DND-41 (cell line): ENCODE data around the gene MBOAT1.
"Not testable (repeated sequence)": the region's sequence is repeated elsewhere in the genome, so short reads cannot be mapped to it uniquely, and the experiment has no call there.

Experiments
- ATAC-seq: fragments of 200-7000 bp; cut with Tn5 transposase; 3 replicates; pipeline ENCODE4 v1.9.1; 2021; ENCODE audit warnings: low read depth; ENCODE audit not compliant: insufficient read depth
- DNase-seq: peaks from one replicate; pipeline ENCODE4 v3.0.0-alpha.2; 2020
- H2AFZ ChIP-seq: 2 replicates; pipeline ENCODE4 v1.6.0; 2012; ENCODE audit warnings: low read depth, low read length
- H3K27ac ChIP-seq: 2 replicates; pipeline ENCODE4 v1.5.1; 2012; ENCODE audit warnings: low read length, inconsistent platforms
- H3K27me3 ChIP-seq: fragments of 200-600 bp; sonication (generic); 2 replicates; pipeline ENCODE4 v1.6.0; 2012; ENCODE audit warnings: low read length, mild to moderate bottlenecking, inconsistent platforms; ENCODE audit not compliant: insufficient read depth, poor library complexity
- H3K36me3 ChIP-seq: 2 replicates; pipeline ENCODE4 v1.5.1; 2012; ENCODE audit warnings: low read length, inconsistent platforms; ENCODE audit not compliant: insufficient read depth
- H3K4me1 ChIP-seq: 2 replicates; pipeline ENCODE4 v1.5.1; 2012; ENCODE audit warnings: mild to moderate bottlenecking, low read length; ENCODE audit not compliant: insufficient read depth
- H3K4me2 ChIP-seq: 2 replicates; pipeline ENCODE4 v1.6.0; 2012; ENCODE audit warnings: mild to moderate bottlenecking, moderate library complexity, low read length, inconsistent platforms; ENCODE audit not compliant: insufficient read depth
- H3K4me3 ChIP-seq, 2 experiments: fragments of 200-600 bp in 1 of 2; shearing (Covaris generic) in 1 of 2; 2 replicates each; pipeline ENCODE4 v1.5.1; 2012 to 2016; ENCODE audit warnings: inconsistent platforms in 2 of 2, low read length in 2 of 2, mild to moderate bottlenecking in 2 of 2, low read depth in 1 of 2, moderate library complexity in 1 of 2
- H3K79me2 ChIP-seq: 2 replicates; pipeline ENCODE4 v1.6.0; 2012; ENCODE audit warnings: low read length, inconsistent platforms; ENCODE audit not compliant: insufficient read depth
- H3K9ac ChIP-seq: 2 replicates; pipeline ENCODE4 v1.6.0; 2012; ENCODE audit warnings: low read depth, mild to moderate bottlenecking, inconsistent platforms, low read length, moderate library complexity
- H3K9me3 ChIP-seq: 2 replicates; pipeline ENCODE4 v1.5.1; 2012; ENCODE audit warnings: low read length, moderate library complexity, mild to moderate bottlenecking, inconsistent platforms; ENCODE audit not compliant: insufficient read depth, severe bottlenecking
- H4K20me1 ChIP-seq: 2 replicates; pipeline ENCODE4 v1.6.0; 2012; ENCODE audit warnings: low read length; ENCODE audit not compliant: insufficient read depth
- EZH2 ChIP-seq: IDR thresholded peaks from 3 replicates; pipeline ENCODE4 v1.6.1; 2012; ENCODE audit warnings: borderline replicate concordance, low read depth, mild to moderate bottlenecking, moderate library complexity, low read length, inconsistent platforms; ENCODE audit not compliant: severe bottlenecking
- TF ChIP-seq, protein P1 (sequence below): IDR thresholded peaks from 2 replicates; pipeline ENCODE4 v1.5.1; 2012; ENCODE audit warnings: borderline replicate concordance, low read length, moderate library complexity, mild to moderate bottlenecking; ENCODE audit not compliant: poor library complexity, severe bottlenecking; ENCODE audit errors: extremely low read depth

The MBOAT1 gene

DNA sequence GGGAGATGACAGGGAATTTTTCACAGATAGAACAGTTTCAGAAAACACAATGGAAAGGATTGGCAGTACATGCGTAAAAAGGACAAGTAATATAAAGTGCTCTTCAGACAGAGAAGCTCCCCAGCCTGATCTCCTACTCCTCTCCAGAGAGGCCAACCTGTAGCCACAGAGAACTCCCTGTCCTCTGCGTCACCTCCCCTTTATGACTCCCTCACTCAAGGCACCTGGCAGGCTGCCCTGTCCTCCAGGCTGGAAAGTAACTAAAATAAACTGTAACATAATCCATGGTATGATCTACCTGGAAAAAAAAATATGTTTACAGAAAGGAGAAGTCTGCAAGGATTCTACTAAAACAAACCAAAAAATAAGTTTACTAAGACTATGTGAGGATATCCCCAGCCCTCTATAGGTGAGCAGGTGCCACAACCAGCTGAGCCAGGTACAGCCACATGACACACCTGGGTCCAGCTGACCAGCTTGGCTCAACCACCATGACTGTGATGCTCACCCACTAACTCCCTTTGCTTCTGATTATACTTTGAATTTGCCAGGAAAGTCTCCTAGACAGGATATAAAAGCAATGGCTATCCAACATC is 29.2 kb downstream of the MBOAT1 start:
- ATAC-seq (no peak), DNase-seq (no peak)
- Histone ChIP-seq H3K27ac (no peak overlapping the region), H2AFZ (no peak overlapping the region), H3K4me3 (no peak overlapping the region), H4K20me1 (peaks cover 14% of the 10 kb centered on the region; the same call in 1 of the 2 replicates), H3K4me1 (no peaks in the 10 kb centered on the region), H3K9me3 (no peaks in the 10 kb centered on the region), H3K27me3 (no peaks in the 10 kb centered on the region), H3K4me2 (no peak overlapping the region), H3K9ac (no peak overlapping the region), H3K36me3 (peaks cover 17% of the 10 kb centered on the region), H3K79me2 (peaks cover 50% of the 10 kb centered on the region)
- no peak for TF ChIP-seq EZH2
- TF ChIP-seq, protein P1, sequence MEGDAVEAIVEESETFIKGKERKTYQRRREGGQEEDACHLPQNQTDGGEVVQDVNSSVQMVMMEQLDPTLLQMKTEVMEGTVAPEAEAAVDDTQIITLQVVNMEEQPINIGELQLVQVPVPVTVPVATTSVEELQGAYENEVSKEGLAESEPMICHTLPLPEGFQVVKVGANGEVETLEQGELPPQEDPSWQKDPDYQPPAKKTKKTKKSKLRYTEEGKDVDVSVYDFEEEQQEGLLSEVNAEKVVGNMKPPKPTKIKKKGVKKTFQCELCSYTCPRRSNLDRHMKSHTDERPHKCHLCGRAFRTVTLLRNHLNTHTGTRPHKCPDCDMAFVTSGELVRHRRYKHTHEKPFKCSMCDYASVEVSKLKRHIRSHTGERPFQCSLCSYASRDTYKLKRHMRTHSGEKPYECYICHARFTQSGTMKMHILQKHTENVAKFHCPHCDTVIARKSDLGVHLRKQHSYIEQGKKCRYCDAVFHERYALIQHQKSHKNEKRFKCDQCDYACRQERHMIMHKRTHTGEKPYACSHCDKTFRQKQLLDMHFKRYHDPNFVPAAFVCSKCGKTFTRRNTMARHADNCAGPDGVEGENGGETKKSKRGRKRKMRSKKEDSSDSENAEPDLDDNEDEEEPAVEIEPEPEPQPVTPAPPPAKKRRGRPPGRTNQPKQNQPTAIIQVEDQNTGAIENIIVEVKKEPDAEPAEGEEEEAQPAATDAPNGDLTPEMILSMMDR: no peak

DNA sequence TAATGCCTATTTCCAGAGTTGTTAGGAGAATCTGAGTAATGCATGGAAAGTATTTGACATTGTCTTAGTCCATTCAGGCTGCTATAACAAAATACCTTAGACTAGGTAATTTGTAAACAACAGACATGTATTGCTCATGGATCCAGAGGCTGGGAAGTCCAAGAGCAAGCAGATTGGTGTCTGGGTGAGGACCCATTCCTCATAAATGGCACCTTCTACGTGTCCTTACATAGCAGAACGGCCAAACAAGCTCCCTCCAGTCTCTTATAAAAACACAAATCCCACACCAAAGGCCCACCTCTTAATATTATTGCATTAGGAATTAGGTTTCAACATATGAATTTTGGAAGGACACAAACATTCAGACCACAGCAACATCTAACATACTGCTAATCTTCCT is 30.2 kb downstream of the MBOAT1 start:
- no peak overlapping the region for H2AFZ ChIP-seq
- H4K20me1 ChIP-seq: peaks cover 14% of the 10 kb centered on the region; the same call in 1 of the 2 replicates
- no peak overlapping the region for H3K27ac ChIP-seq
- TF ChIP-seq, protein P1: no peak
- TF ChIP-seq EZH2: no peak
- H3K4me2 ChIP-seq: no peak overlapping the region
- no peaks in the 10 kb centered on the region for H3K27me3 ChIP-seq
- H3K4me1 ChIP-seq: no peaks in the 10 kb centered on the region; the same call in 1 of the 2 replicates
- peaks cover 55% of the 10 kb centered on the region for H3K79me2 ChIP-seq
- peaks cover 14% of the 10 kb centered on the region for H3K36me3 ChIP-seq
- no peaks in the 10 kb centered on the region for H3K9me3 ChIP-seq
- no peak overlapping the region for H3K9ac ChIP-seq
- ATAC-seq (no peak), DNase-seq (no peak)
- H3K4me3 ChIP-seq: no peak overlapping the region

DNA sequence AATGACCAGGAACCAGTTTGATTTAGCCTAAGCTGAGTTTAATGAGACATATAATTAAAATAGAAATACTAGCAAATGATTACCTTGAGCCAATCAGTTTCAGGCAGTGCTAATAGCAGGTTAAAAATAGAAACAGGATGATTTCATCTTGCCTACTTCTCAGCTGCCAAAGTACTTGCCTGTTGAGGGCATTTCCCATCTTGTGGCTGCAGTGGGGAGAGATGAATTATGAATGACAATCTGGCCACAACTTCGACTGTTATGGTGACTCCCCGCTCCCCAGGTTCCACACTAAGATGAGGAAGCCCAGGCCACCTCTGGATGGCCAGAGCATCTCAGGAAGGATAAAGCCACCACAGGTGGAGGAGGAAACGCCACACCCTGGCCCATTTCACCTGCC is 31.3 kb downstream of the MBOAT1 start:
- no peak for TF ChIP-seq EZH2
- TF ChIP-seq, protein P1: no peak
- Histone ChIP-seq H3K9ac (no peak overlapping the region), H3K4me3 (no peak overlapping the region), H3K4me1 (peaks cover 4% of the 10 kb centered on the region), H3K4me2 (no peak overlapping the region), H2AFZ (no peak overlapping the region), H3K27me3 (no peaks in the 10 kb centered on the region), H3K27ac (no peak overlapping the region), H3K9me3 (no peaks in the 10 kb centered on the region), H3K79me2 (peaks cover 59% of the 10 kb centered on the region), H4K20me1 (peaks cover 14% of the 10 kb centered on the region; the same call in 1 of the 2 replicates), H3K36me3 (peaks cover 7% of the 10 kb centered on the region; the same call in 1 of the 2 replicates)
- DNase-seq: no peak
- no peak; the same call in 2 of the 3 replicates for ATAC-seq

DNA sequence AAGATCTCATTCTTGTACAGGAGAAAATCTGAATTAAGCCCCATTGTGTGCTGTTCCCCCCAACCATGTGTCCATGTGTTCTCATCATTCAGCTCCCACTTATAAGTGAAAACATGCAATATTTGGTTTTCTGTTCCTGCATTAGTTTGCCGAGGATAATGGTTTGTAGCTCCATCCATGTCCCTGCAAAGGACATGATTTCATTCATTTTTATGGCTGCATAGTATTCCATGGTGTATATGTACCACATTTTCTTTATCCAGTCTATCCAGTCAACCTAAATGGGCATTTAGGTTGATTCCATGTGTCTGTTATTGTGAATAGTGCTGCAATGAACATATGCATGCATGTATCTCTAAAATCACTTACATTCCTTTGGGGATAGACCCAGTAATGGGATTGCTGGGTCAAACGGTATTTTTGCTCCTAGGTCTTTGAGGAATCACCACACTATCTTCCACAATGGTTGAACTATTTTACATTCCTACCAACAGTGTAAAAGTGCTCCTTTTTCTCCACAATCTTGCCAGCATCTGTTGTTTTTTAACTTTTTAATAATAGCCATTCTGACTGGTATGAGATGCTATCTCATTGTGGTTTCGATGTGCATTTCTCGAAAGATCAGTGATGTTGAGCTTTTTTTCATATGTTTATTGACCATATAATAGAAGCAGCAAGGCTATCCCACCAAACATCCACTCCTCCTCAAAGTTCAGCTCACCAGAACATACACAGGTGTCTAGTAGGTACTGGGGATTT is 32.8 kb downstream of the MBOAT1 start:
- H3K9me3 ChIP-seq, H3K9ac ChIP-seq, H2AFZ ChIP-seq, H3K36me3 ChIP-seq, H3K27me3 ChIP-seq, DNase-seq, ATAC-seq, H3K4me2 ChIP-seq, H3K4me3 ChIP-seq, H3K27ac ChIP-seq: not testable (repeated sequence)
- Histone ChIP-seq H3K79me2 (peaks cover 58% of the 10 kb centered on the region), H3K4me1 (peaks cover 18% of the 10 kb centered on the region), H4K20me1 (peaks cover 14% of the 10 kb centered on the region; the same call in 1 of the 2 replicates)
